DOHH2 (cell line): ENCODE data around the gene SSH2.

Experiments used
- CTCF ChIP-seq: fragments of 200-600 bp; sonication (generic); IDR thresholded peaks from one replicate; pipeline ENCODE4 v1.5.1; 2014; ENCODE audit warnings: antibody characterized with exemption, mild to moderate bottlenecking, low read depth, low read length; ENCODE audit not compliant: poor library complexity, severe bottlenecking
- EZH2phosphoT487 ChIP-seq: fragments of 200-600 bp; sonication (generic); IDR thresholded peaks from 2 replicates; pipeline ENCODE4 v1.6.1; 2017; ENCODE audit warnings: borderline replicate concordance, mild to moderate bottlenecking, antibody characterized with exemption, low read length, moderate library complexity, mixed read lengths

DNA sequence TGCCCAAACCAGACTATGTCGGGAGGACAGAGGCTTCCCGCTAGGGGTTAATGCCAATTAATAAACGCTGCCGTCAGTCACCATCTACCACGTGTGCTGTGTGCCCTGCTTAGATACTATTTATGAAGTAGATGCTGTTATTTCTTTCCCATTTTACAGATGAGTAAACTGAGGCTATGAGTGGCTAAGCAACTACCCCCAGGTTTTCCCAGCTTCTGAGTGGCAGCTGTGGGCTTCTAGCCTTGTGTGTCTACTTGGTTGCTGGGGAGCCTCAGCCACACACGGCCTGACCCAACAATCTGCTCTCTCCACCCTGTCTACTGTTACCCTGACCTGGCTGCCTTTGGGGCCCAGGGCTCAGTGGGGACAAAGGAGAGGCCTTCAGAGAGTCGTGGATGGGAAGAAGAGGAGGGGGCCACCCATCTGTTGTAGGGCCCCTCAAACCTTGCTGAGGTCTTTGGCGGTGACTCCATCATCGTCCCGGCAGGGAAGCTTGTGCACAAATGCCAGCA is 347.7 kb downstream of the SSH2 start:
- TF ChIP-seq CTCF: no peak
- no peak for TF ChIP-seq EZH2phosphoT487
